Activated CD4-positive, alpha-beta memory T cell treated with anti-CD3 and anti-CD28 coated beads, Interleukin-2, amount 10 ng/mL, durations not matched to agents 7 days and 5 days (primary cell): ENCODE measurements around the gene CHORDC1. TPM values are rescaled to one million over a fixed set of nuclear protein-coding genes. Genes with fewer than 3 reads are reported as not detected.
A peak's percentile ranks its signal among the peaks of the same experiment; 100 is the strongest.
"Not testable (repeated sequence)": the region's sequence is repeated elsewhere in the genome, so short reads cannot be mapped to it uniquely, and the experiment has no call there.

ENCODE experiments used
- CTCF ChIA-PET: fragments of 350-600 bp; sonication (Branson Sonifier 250); formaldehyde crosslinking; loops from one replicate; lab custom pipeline; 2021; ENCODE audit warnings: antibody characterized with exemption, inconsistent platforms; lab: Charles Lee
- POLR2A ChIA-PET: fragments of 350-600 bp; sonication (Branson Sonifier 250); formaldehyde crosslinking; loops from one replicate; lab custom pipeline; 2021; ENCODE audit warnings: antibody characterized with exemption; lab: Charles Lee
- DNase-seq: peaks from one replicate; pipeline ENCODE4 v3.0.0-alpha.2; 2020
- H3K27ac Mint-ChIP-seq: one replicate; pipeline ENCODE4 v1.8.0; 2021; ENCODE audit warnings: mild to moderate bottlenecking, mixed read lengths
- H3K27me3 Mint-ChIP-seq: one replicate; pipeline ENCODE4 v1.8.0; 2021; ENCODE audit warnings: mixed read lengths
- H3K36me3 Mint-ChIP-seq: one replicate; pipeline ENCODE4 v1.8.0; 2021; ENCODE audit warnings: low read depth, mixed read lengths
- H3K4me1 Mint-ChIP-seq: one replicate; pipeline ENCODE4 v1.8.0; 2021; ENCODE audit warnings: mixed read lengths
- H3K4me3 Mint-ChIP-seq: one replicate; pipeline ENCODE4 v1.8.0; 2021; ENCODE audit warnings: mild to moderate bottlenecking, mixed read lengths
- H3K9me3 Mint-ChIP-seq: one replicate; pipeline ENCODE4 v1.8.0; 2021; ENCODE audit warnings: mixed read lengths
- total RNA-seq, 2 experiments: library from RNA; stranded (reverse); gene quantifications; one replicate each; pipeline ENCODE4 v1.2.3, GENCODE V29; 2021

Gene CHORDC1
- total RNA-seq, 2 experiments from 2014 or later, result 47.1 to 50.7 TPM

GRCh38 chr11:90207992-90208391 lies 14.9 kb downstream of the CHORDC1 start:
- H3K9me3 Mint-ChIP-seq, H3K27me3 Mint-ChIP-seq, H3K4me3 Mint-ChIP-seq, H3K27ac Mint-ChIP-seq, POLR2A ChIA-PET, H3K4me1 Mint-ChIP-seq, DNase-seq, CTCF ChIA-PET: not testable (repeated sequence)
- peaks cover 53% of the 10 kb centered on the region for H3K36me3 Mint-ChIP-seq

DNA sequence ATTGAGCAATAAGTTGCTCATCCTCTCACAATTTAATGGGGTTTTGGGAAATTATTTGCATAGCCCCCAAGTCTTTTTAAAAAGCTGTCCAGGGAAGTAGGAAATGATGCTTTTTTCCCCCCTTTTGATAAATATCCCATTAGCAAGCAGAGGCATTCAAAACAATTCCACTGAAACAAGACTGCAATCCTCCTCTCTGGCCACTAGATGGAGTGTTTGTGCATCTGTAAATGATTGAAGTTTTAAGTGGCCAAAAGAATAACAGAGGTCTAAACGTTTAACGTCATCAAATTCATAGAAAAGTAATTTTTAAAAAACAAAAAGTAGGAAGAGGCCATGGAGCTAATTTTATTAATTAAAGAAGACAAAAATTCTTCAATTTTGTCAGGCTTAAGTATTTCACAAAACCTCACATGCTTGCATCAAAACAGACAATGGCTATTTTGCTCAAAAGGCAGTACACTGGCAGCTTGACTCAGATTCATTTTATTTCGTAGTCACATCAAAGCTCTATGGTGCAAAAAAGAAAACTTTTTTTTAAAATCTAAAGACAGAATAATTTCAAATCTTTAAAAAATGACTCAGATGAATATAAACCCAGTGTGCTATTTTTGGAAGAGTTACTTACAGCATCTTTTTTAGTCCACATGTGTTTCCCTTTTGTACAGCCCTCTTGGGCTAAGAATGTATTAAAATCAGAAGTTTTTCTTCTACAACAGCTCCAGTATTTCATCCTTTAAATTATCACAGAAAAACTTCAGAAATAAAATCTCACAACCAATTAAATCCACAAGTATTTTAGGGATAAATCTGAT lies 17.8 kb downstream of the CHORDC1 start:
- H3K4me3 Mint-ChIP-seq, result no peak overlapping the region
- H3K36me3 Mint-ChIP-seq, result peaks cover 61% of the 10 kb centered on the region
- H3K27me3 Mint-ChIP-seq, result no peaks in the 10 kb centered on the region
- ChIA-PET CTCF (interaction anchor here (0.6 to 2.8 kb wide), 16 partner anchors 9 to 83 kb away, joined by 3 to 28 read pairs (median 4); partner anchors contain the start of gene CHORDC1), POLR2A (interaction anchor here (0.7 to 1.1 kb wide), 2 partner anchors 18 to 86 kb away, joined by 3 to 4 read pairs; partner anchors contain the start of gene CHORDC1)
- no peak for DNase-seq
- H3K4me1 Mint-ChIP-seq, result peaks cover 7% of the 10 kb centered on the region
- H3K9me3 Mint-ChIP-seq, result no peaks in the 10 kb centered on the region
- peak overlapping the region; percentile 16 for H3K27ac Mint-ChIP-seq

DNA sequence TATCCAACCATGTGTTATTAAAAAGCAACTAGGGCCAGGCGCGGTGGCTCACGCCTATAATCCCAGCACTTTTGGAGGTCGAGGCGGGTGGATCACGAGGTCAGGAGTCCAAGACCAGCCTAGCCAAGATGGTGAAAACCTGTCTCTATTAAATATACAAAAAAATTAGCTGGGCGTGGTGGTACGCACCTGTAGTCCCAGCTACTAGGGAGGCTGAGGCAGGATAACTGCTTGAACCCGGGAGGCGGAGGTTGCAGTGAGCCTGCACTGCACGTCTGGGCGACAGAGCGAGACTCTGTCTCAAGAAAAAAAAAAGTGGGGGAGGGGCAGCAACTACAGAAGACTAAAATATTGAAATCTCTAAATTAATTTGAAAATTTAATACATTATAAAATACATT lies 18.4 kb downstream of the CHORDC1 start:
- ChIA-PET CTCF (interaction anchor here (0.6 to 2.8 kb wide), 15 partner anchors 8 to 84 kb away, joined by 3 to 28 read pairs (median 4); partner anchors contain the start of gene CHORDC1), POLR2A (interaction anchor here (0.7 to 1.1 kb wide), 2 partner anchors 19 to 85 kb away, joined by 3 to 4 read pairs; partner anchors contain the start of gene CHORDC1)
- peaks cover 4% of the 10 kb centered on the region for H3K4me1 Mint-ChIP-seq
- no peak for DNase-seq
- H3K4me3 Mint-ChIP-seq, result no peak overlapping the region
- H3K9me3 Mint-ChIP-seq, result no peaks in the 10 kb centered on the region
- no peak overlapping the region for H3K27ac Mint-ChIP-seq
- H3K27me3 Mint-ChIP-seq, result no peaks in the 10 kb centered on the region
- H3K36me3 Mint-ChIP-seq, result peaks cover 55% of the 10 kb centered on the region

GRCh38 chr11:90202342-90202741 lies 20.5 kb downstream of the CHORDC1 start:
- ChIA-PET CTCF (interaction anchor here (0.7 kb wide), 1 partner anchor 15 kb away, joined by 3 read pairs; no protein-coding TSS in a partner anchor), POLR2A (no interaction called here)
- DNase-seq, result no peak
- peaks cover 52% of the 10 kb centered on the region for H3K36me3 Mint-ChIP-seq
- H3K9me3 Mint-ChIP-seq, result no peaks in the 10 kb centered on the region
- no peak overlapping the region for H3K27ac Mint-ChIP-seq
- no peak overlapping the region for H3K4me3 Mint-ChIP-seq
- no peaks in the 10 kb centered on the region for H3K27me3 Mint-ChIP-seq
- H3K4me1 Mint-ChIP-seq, result peaks cover 4% of the 10 kb centered on the region

- no peak for DNase-seq
- no peaks in the 10 kb centered on the region for H3K4me1 Mint-ChIP-seq
These were observed 25.5 kb downstream of the CHORDC1 start for GRCh38 chr11:90197377-90197776.

DNA sequence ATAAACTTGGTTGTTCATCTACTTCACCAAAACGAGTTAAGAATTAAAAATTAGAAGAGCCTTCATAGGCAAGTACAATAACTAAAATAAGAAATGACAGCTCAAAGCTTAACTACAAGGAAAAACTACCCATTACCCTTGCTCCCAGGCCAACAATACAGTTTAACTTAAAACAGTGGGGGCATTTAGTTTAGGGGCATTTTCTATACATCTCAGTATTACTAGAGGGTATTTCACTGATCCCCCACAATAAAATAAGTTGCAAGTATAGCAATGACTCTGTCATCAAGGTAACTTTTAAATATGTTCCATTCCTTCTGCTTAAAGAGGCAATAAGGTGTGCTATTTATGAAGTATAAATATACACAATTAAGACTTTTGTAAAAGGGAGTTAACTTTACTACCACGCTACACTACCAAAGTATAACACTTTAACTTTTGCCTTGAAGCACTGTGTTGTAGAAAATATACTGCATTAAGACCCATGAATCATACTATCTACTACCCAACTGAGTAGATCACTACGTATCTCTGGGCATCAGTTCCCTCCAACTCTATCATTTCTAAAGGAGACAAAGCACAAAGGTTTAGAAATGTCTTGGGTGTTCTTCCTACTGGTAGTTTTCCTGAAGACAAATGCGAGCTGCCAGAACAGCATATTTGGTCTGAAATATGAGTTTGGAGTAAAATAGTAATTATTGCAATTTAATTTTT lies 29.8 kb downstream of the CHORDC1 start:
- H3K9me3 Mint-ChIP-seq, result no peaks in the 10 kb centered on the region
- POLR2A ChIA-PET, result no interaction called here
- peaks cover 25% of the 10 kb centered on the region for H3K36me3 Mint-ChIP-seq
- H3K27me3 Mint-ChIP-seq, result no peaks in the 10 kb centered on the region
- DNase-seq, result no peak
- no peak overlapping the region for H3K27ac Mint-ChIP-seq
- no peak overlapping the region for H3K4me3 Mint-ChIP-seq
- H3K4me1 Mint-ChIP-seq, result no peaks in the 10 kb centered on the region
- CTCF ChIA-PET, result interaction anchor here (1.7 kb wide), 1 partner anchor 12 kb away, joined by 9 read pairs; no protein-coding TSS in a partner anchor

More at GRCh38 chr11:90197377-90197776, 25.5 kb downstream of the CHORDC1 start:
- ChIA-PET POLR2A (interaction anchor here (0.9 to 1.2 kb wide), 2 partner anchors 13 to 25 kb away, joined by 3 read pairs; partner anchors contain the start of gene CHORDC1), CTCF (no interaction called here)
- Mint-ChIP-seq H3K9me3 (no peaks in the 10 kb centered on the region), H3K27ac (no peak overlapping the region), H3K27me3 (no peaks in the 10 kb centered on the region), H3K4me3 (no peak overlapping the region), H3K36me3 (peaks cover 32% of the 10 kb centered on the region)

DNA sequence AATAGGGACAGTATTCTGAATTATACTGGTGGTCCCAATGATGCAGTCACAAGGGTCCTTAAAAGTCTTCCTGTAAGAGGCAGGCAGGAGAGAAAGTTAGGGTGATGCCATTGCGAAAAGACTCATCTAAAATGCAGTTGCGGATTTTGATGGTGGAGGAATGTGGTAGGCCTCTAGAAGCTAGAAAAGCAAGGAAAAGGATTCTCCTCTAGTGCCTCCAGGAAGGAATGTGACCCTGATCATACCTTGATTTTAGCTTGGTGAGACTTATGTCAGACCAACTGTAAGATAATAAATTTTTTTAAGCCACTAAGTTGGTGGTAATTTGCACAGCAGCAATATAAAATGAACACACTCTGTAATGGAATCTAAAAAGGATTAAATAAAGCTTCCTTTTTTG lies 33.8 kb downstream of the CHORDC1 start:
- Mint-ChIP-seq H3K27ac (no peak overlapping the region), H3K9me3 (no peaks in the 10 kb centered on the region), H3K4me1 (no peaks in the 10 kb centered on the region), H3K4me3 (no peak overlapping the region), H3K36me3 (peaks cover 17% of the 10 kb centered on the region), H3K27me3 (no peaks in the 10 kb centered on the region)
- POLR2A ChIA-PET, result no interaction called here
- DNase-seq, result no peak
- CTCF ChIA-PET, result interaction anchor here (1.3 to 2.5 kb wide), 2 partner anchors 15 to 19 kb away, joined by 3 to 8 read pairs; no protein-coding TSS in a partner anchor

GRCh38 chr11:90187839-90188238 lies 35.0 kb downstream of the CHORDC1 start:
- POLR2A ChIA-PET, result no interaction called here

DNA sequence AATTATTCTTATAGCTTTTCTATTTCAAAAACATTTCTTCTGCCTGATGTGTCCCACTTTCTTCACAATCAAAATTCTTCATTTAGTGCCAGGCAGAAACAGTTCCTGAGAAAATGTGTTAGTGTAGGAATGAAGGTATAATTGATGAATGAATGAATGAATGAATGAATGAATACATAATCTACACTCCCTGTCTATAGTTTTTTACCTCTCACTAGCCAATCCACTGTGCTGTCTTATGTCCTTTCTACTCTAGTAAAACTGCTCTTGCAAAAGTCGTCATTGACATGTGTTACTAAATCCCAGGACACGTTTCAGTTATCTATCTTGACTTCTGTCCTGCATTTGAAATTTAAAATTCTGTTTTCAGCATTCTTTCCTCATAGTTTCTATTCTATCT lies 42.9 kb downstream of the CHORDC1 start:
- no peak overlapping the region for H3K4me3 Mint-ChIP-seq
- POLR2A ChIA-PET, result no interaction called here
- H3K27ac Mint-ChIP-seq, result no peak overlapping the region
- DNase-seq, result no peak
- no peaks in the 10 kb centered on the region for H3K9me3 Mint-ChIP-seq
- peaks cover 2% of the 10 kb centered on the region for H3K27me3 Mint-ChIP-seq
- CTCF ChIA-PET, result no interaction called here
- no peaks in the 10 kb centered on the region for H3K4me1 Mint-ChIP-seq
- no peaks in the 10 kb centered on the region for H3K36me3 Mint-ChIP-seq

More at GRCh38 chr11:90187839-90188238, 35.0 kb downstream of the CHORDC1 start:
- Mint-ChIP-seq H3K9me3 (no peaks in the 10 kb centered on the region), H3K27ac (no peak overlapping the region), H3K4me1 (no peaks in the 10 kb centered on the region), H3K4me3 (no peak overlapping the region), H3K27me3 (peaks cover under 1% of the 10 kb centered on the region), H3K36me3 (peaks cover 17% of the 10 kb centered on the region)
- CTCF ChIA-PET, result interaction anchor here (1.2 to 2.5 kb wide), 2 partner anchors 17 kb away, joined by 4 to 8 read pairs; no protein-coding TSS in a partner anchor
- DNase-seq, result no peak

- Mint-ChIP-seq H3K9me3 (no peaks in the 10 kb centered on the region), H3K27ac (no peak overlapping the region), H3K36me3 (no peaks in the 10 kb centered on the region), H3K4me1 (no peaks in the 10 kb centered on the region), H3K4me3 (no peak overlapping the region), H3K27me3 (peaks cover 2% of the 10 kb centered on the region)
- POLR2A ChIA-PET, result no interaction called here
- no peak for DNase-seq
- CTCF ChIA-PET, result no interaction called here
These were observed 44.1 kb downstream of the CHORDC1 start for GRCh38 chr11:90178751-90179150.

DNA sequence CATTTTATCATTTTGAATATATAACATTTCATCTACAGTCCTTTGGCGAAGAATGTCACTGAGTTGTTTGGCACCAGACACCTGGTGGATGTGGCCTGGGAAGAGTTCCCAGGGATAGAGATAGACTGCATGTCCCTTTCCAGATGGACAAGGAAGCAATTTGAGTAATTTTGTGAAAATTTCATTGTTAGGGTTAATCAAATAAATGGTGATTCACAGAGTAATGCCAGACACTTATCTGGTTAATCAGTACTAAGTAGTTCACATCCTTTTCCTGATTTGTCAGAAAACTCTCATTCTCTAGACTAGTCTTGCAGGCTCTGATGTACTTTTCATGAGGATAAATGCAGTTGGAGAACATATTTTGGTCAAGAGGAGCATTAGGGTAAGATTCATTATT lies 46.8 kb downstream of the CHORDC1 start:
- H3K4me1 Mint-ChIP-seq, result no peaks in the 10 kb centered on the region
- H3K27ac Mint-ChIP-seq, result no peak overlapping the region
- no peak overlapping the region for H3K4me3 Mint-ChIP-seq
- ChIA-PET CTCF (no interaction called here), POLR2A (no interaction called here)
- DNase-seq, result no peak
- no peaks in the 10 kb centered on the region for H3K36me3 Mint-ChIP-seq
- no peaks in the 10 kb centered on the region for H3K9me3 Mint-ChIP-seq
- peaks cover 3% of the 10 kb centered on the region for H3K27me3 Mint-ChIP-seq

DNA sequence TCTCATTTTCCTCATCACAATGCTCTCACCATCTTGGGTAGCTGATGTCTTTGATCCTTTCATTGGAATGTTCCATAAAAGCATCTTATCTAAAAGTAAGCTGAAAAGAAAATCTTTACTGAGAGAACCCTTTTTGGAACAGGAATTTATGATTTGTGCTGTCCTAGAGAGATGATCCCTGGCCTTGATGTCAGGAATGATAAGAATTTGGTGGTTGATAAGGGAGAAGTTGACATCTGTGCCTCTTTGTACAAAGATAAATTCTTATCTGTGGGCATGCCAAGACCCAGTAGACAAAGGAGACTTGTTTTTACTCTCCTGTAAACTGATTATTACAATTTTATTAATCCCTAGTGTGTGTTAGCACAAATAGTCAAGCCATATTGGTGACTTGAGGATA lies 51.5 kb downstream of the CHORDC1 start:
- CTCF ChIA-PET, result no interaction called here
- DNase-seq, result no peak
- H3K4me1 Mint-ChIP-seq, result no peaks in the 10 kb centered on the region
- H3K9me3 Mint-ChIP-seq, result no peaks in the 10 kb centered on the region
- no peak overlapping the region for H3K27ac Mint-ChIP-seq
- H3K36me3 Mint-ChIP-seq, result no peaks in the 10 kb centered on the region
- no peak overlapping the region for H3K4me3 Mint-ChIP-seq
- peaks cover 7% of the 10 kb centered on the region for H3K27me3 Mint-ChIP-seq
- POLR2A ChIA-PET, result no interaction called here

GRCh38 chr11:90168571-90168970 lies 54.3 kb downstream of the CHORDC1 start:
- POLR2A ChIA-PET, result no interaction called here
- no peaks in the 10 kb centered on the region for H3K36me3 Mint-ChIP-seq
- H3K27ac Mint-ChIP-seq, result no peak overlapping the region
- no peak for DNase-seq
- CTCF ChIA-PET, result no interaction called here
- peaks cover 11% of the 10 kb centered on the region for H3K27me3 Mint-ChIP-seq
- H3K9me3 Mint-ChIP-seq, result no peaks in the 10 kb centered on the region
- H3K4me1 Mint-ChIP-seq, result no peaks in the 10 kb centered on the region
- H3K4me3 Mint-ChIP-seq, result no peak overlapping the region
